Measurements from ENCODE around the gene MRPS23. TPM values are rescaled to one million over a fixed set of nuclear protein-coding genes. Genes with fewer than 3 reads are reported as not detected.
A peak's percentile ranks its signal among the peaks of the same experiment; 100 is the strongest.

Gene MRPS23
- total RNA-seq, 1 experiment from 2014 or later: 16.3 TPM

GRCh38 chr17:57838453-57838852, 11.4 kb downstream of the MRPS23 start:
- DNase-seq (ENCODE audit: low read depth): no peak

- no peak for DNase-seq (ENCODE audit: low read depth)
Observed at GRCh38 chr17:57835333-57835900, 14.4 kb downstream of the MRPS23 start.

- DNase-seq (ENCODE audit: low read depth): peak; percentile 68
Observed at GRCh38 chr17:57834146-57834741, 15.6 kb downstream of the MRPS23 start.

- peak; percentile 70 for DNase-seq (ENCODE audit: low read depth)
Observed at GRCh38 chr17:57833179-57833939, 16.5 kb downstream of the MRPS23 start.

GRCh38 chr17:57832314-57833178, 17.3 kb downstream of the MRPS23 start:
- DNase-seq (ENCODE audit: low read depth): no peak

GRCh38 chr17:57830880-57831279, 19.0 kb downstream of the MRPS23 start:
- no peak for DNase-seq (ENCODE audit: low read depth)

- peak; percentile 22 for DNase-seq (ENCODE audit: low read depth)
Observed at GRCh38 chr17:57823469-57824401, 26.1 kb downstream of the MRPS23 start.

GRCh38 chr17:57819867-57820266, 30.0 kb downstream of the MRPS23 start:
- no peak for DNase-seq (ENCODE audit: low read depth)

- no peak for DNase-seq (ENCODE audit: low read depth)
Observed at GRCh38 chr17:57819285-57819684, 30.6 kb downstream of the MRPS23 start.

- no peak for DNase-seq (ENCODE audit: low read depth)
Observed at GRCh38 chr17:57818066-57818465, 31.8 kb downstream of the MRPS23 start.

GRCh38 chr17:57817299-57817698, 32.5 kb downstream of the MRPS23 start:
- no peak for DNase-seq (ENCODE audit: low read depth)

GRCh38 chr17:57814421-57814820, 35.4 kb downstream of the MRPS23 start:
- DNase-seq (ENCODE audit: low read depth): no peak

GRCh38 chr17:57811638-57812280, 38.1 kb downstream of the MRPS23 start:
- DNase-seq (ENCODE audit: low read depth): no peak

GRCh38 chr17:57810721-57811637, 38.9 kb downstream of the MRPS23 start:
- peak; percentile 63 for DNase-seq (ENCODE audit: low read depth)

- no peak for DNase-seq (ENCODE audit: low read depth)
Observed at GRCh38 chr17:57809879-57810278, 40.0 kb downstream of the MRPS23 start.

- no peak for DNase-seq (ENCODE audit: low read depth)
Observed at GRCh38 chr17:57808882-57809281, 41.0 kb downstream of the MRPS23 start.

GRCh38 chr17:57806167-57806830, 43.5 kb downstream of the MRPS23 start:
- no peak for DNase-seq (ENCODE audit: low read depth)

- DNase-seq (ENCODE audit: low read depth): no peak
Observed at GRCh38 chr17:57803021-57803420, 46.8 kb downstream of the MRPS23 start.
